DND-41 (cell line): ENCODE results near the gene MINDY1.

Experiments
- EZH2 ChIP-seq: IDR thresholded peaks from 3 replicates; pipeline ENCODE4 v1.6.1; 2012; ENCODE audit warnings: borderline replicate concordance, low read depth, mild to moderate bottlenecking, moderate library complexity, low read length, inconsistent platforms; ENCODE audit not compliant: severe bottlenecking
- TF ChIP-seq, protein P1 (sequence below): IDR thresholded peaks from 2 replicates; pipeline ENCODE4 v1.5.1; 2012; ENCODE audit warnings: borderline replicate concordance, low read length, moderate library complexity, mild to moderate bottlenecking; ENCODE audit not compliant: poor library complexity, severe bottlenecking; ENCODE audit errors: extremely low read depth

DNA sequence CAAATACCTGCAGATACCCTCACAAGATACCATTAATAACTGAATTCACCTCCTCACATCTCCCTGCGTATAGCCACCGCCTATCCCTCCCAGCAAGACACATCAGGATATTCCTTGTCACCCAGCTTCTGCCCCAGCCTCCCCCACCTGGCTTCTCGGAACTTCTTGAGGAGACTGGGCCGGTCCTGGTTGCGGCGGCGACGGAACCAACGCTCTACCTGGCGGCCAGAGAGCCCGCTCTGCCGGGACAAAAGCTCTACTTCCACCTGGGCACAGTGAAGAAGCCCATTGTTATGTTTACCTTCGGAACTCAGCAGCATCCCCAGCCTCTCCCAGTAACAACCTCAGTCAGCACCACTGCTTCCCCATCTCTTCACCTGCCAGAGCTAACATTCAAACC is 38.8 kb downstream of the MINDY1 start:
- no peak for TF ChIP-seq EZH2
- TF ChIP-seq, protein P1, sequence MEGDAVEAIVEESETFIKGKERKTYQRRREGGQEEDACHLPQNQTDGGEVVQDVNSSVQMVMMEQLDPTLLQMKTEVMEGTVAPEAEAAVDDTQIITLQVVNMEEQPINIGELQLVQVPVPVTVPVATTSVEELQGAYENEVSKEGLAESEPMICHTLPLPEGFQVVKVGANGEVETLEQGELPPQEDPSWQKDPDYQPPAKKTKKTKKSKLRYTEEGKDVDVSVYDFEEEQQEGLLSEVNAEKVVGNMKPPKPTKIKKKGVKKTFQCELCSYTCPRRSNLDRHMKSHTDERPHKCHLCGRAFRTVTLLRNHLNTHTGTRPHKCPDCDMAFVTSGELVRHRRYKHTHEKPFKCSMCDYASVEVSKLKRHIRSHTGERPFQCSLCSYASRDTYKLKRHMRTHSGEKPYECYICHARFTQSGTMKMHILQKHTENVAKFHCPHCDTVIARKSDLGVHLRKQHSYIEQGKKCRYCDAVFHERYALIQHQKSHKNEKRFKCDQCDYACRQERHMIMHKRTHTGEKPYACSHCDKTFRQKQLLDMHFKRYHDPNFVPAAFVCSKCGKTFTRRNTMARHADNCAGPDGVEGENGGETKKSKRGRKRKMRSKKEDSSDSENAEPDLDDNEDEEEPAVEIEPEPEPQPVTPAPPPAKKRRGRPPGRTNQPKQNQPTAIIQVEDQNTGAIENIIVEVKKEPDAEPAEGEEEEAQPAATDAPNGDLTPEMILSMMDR: no peak
